Neuronal stem cell (in vitro differentiated cells): Measurements from ENCODE around the gene KIFC3.

ENCODE experiments used
- DNase-seq: peaks from one replicate; pipeline ENCODE4 v3.0.0-alpha.2; 2013; ENCODE audit warnings: low spot score
- H2AFZ ChIP-seq: one replicate; pipeline ENCODE4 v1.6.1; 2013; ENCODE audit warnings: mild to moderate bottlenecking, low read length, inconsistent platforms
- H2AK5ac ChIP-seq: 2 replicates; pipeline ENCODE4 v1.6.1; 2013; ENCODE audit warnings: low read depth, mild to moderate bottlenecking, inconsistent platforms, low read length, moderate library complexity, mixed read lengths
- H2BK120ac ChIP-seq: 2 replicates; pipeline ENCODE4 v1.6.1; 2013; ENCODE audit warnings: low read depth, mild to moderate bottlenecking, inconsistent platforms, low read length, moderate library complexity, mixed read lengths
- H2BK12ac ChIP-seq: one replicate; pipeline ENCODE4 v1.6.1; 2013; ENCODE audit warnings: low read length, inconsistent platforms
- H2BK15ac ChIP-seq: 2 replicates; pipeline ENCODE4 v1.6.1; 2013; ENCODE audit warnings: mild to moderate bottlenecking, low read length, inconsistent platforms, mixed read lengths
- H2BK5ac ChIP-seq: one replicate; pipeline ENCODE4 v1.6.1; 2013; ENCODE audit warnings: inconsistent platforms, mild to moderate bottlenecking, low read length, moderate library complexity
- H3K14ac ChIP-seq: one replicate; pipeline ENCODE4 v1.6.1; 2013; ENCODE audit warnings: low read length, inconsistent platforms
- H3K18ac ChIP-seq: 2 replicates; pipeline ENCODE4 v1.6.1; 2013; ENCODE audit warnings: low read length, inconsistent platforms
- H3K23ac ChIP-seq: 2 replicates; pipeline ENCODE4 v1.6.1; 2013; ENCODE audit warnings: low read depth, mild to moderate bottlenecking, mixed read lengths, low read length, inconsistent platforms; ENCODE audit not compliant: poor library complexity
- H3K27ac ChIP-seq: replicated peaks from 3 replicates; pipeline ENCODE4 v1.5.1; 2013; ENCODE audit warnings: low read length, inconsistent platforms
- H3K27me3 ChIP-seq, 3 experiments: 2 replicates each; pipeline ENCODE4 v1.6.1; 2013; ENCODE audit warnings: low read length in 3 of 3, mild to moderate bottlenecking in 2 of 3, inconsistent platforms in 1 of 3, low read depth in 1 of 3, mixed read lengths in 1 of 3, moderate library complexity in 1 of 3; ENCODE audit not compliant: control insufficient read depth in 3 of 3, insufficient read depth in 3 of 3
- H3K36me3 ChIP-seq, 2 donors: replicated peaks in 1 of 2; 2 replicates each; pipeline ENCODE4 v1.6.1; 2013; ENCODE audit warnings: low read length in 2 of 2; ENCODE audit not compliant: control insufficient read depth in 2 of 2, insufficient read depth in 2 of 2
- H3K4ac ChIP-seq: 2 replicates; pipeline ENCODE4 v1.6.1; 2013; ENCODE audit warnings: inconsistent platforms, mild to moderate bottlenecking, low read length, moderate library complexity
- H3K4me1 ChIP-seq, 2 donors: 1 replicate in 1 of 2; 2 replicates in 1 of 2; pipeline ENCODE4 v1.6.1; 2013; ENCODE audit warnings: low read length in 2 of 2, low read depth in 1 of 2; ENCODE audit not compliant: control insufficient read depth in 2 of 2, insufficient read depth in 1 of 2
- H3K4me2 ChIP-seq: one replicate; pipeline ENCODE4 v1.6.1; 2013; ENCODE audit warnings: mild to moderate bottlenecking, low read length, inconsistent platforms; ENCODE audit not compliant: insufficient read depth, poor library complexity, severe bottlenecking
- H3K4me3 ChIP-seq, 2 donors: 2 replicates each; pipeline ENCODE4 v1.5.1; 2013; ENCODE audit warnings: low read length in 2 of 2, mild to moderate bottlenecking in 2 of 2, inconsistent platforms in 1 of 2, moderate library complexity in 1 of 2
- H3K79me1 ChIP-seq: one replicate; pipeline ENCODE4 v1.6.1; 2013; ENCODE audit warnings: low read depth, mild to moderate bottlenecking, inconsistent platforms, low read length, moderate library complexity
- H3K9ac ChIP-seq: one replicate; pipeline ENCODE4 v1.6.1; 2013; ENCODE audit warnings: mild to moderate bottlenecking, low read depth, low read length, inconsistent platforms; ENCODE audit not compliant: poor library complexity
- H3K9me3 ChIP-seq, 2 donors: replicated peaks in 1 of 2; 2 replicates each; pipeline versions ENCODE3 to v1.6.1; 2013; ENCODE audit warnings: low read length in 2 of 2, mild to moderate bottlenecking in 2 of 2, inconsistent platforms in 1 of 2, low read depth in 1 of 2, mixed read lengths in 1 of 2, moderate library complexity in 1 of 2; ENCODE audit not compliant: control insufficient read depth in 2 of 2, insufficient read depth in 1 of 2
- H4K8ac ChIP-seq: one replicate; pipeline ENCODE4 v1.6.1; 2013; ENCODE audit warnings: low read depth, mild to moderate bottlenecking, inconsistent platforms, low read length, moderate library complexity
- H4K91ac ChIP-seq: one replicate; pipeline ENCODE4 v1.6.1; 2013; ENCODE audit warnings: low read length, low read depth, mild to moderate bottlenecking, inconsistent platforms; ENCODE audit not compliant: poor library complexity
- WGBS, 2 donors: extraction: QIAGEN DNeasy Blood & Tissue Kit; methylation state at CpG; one replicate each; pipeline ENCODE4 v1.1.7; 2013; ENCODE audit warnings: missing lambda C conversion rate in 2 of 2, mixed read lengths in 1 of 2; ENCODE audit not compliant: insufficient read length in 2 of 2, insufficient replicate concordance in 1 of 2; ENCODE audit errors: extremely low coverage in 2 of 2; 5-methylcytosine and 5-hydroxymethylcytosine counted together

KIFC3 gene

GRCh38 chr16:57764341-57765159, 37.7 kb downstream of the KIFC3 start:
- Histone ChIP-seq H3K27me3 (no peaks in the 10 kb centered on the region), H3K4ac (no peak overlapping the region), H3K23ac (peak overlapping the region; percentile 86), H2BK5ac (peak overlapping the region; percentile 42), H2BK15ac (peak overlapping the region; percentile 49), H4K91ac (no peak overlapping the region), H2BK120ac (peak overlapping the region; percentile 43), H2AFZ (no peak overlapping the region), H3K79me1 (no peaks in the 10 kb centered on the region), H3K4me1 (peaks cover 3 to 8% of the 10 kb centered on the region in 2 donors), H3K36me3 (peaks cover 0 to 10% of the 10 kb centered on the region in 2 donors), H3K9ac (peak overlapping the region; percentile 54), H3K9me3 (no peaks in the 10 kb centered on the region), H4K8ac (no peak overlapping the region), H3K14ac (peak overlapping the region; percentile 58), H3K4me2 (no peak overlapping the region), H3K27ac (no peak overlapping the region), H2AK5ac (peak overlapping the region; percentile 92), H3K4me3 (no peak overlapping the region), H3K18ac (peak overlapping the region; percentile 72), H2BK12ac (no peak overlapping the region)
- DNase-seq: no peak
- no CpG with 5 or more reads among the region's 6 CpGs for WGBS, 2 donors

DNA sequence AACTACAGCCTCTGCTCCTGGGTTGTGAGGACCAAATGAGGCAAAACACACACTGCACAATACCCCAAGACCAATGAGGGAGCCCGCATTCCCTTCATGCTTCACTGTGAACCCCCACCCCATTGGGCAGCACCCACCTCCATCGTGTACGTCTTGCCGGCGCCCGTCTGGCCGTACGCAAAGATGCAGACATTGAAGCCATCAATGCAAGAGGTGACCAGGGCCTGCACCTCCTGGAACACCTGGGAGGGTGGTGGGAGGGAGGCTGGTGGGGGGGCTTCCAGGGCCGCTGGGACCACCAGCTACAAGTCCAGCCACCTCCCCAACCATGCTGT, 38.3 kb downstream of the KIFC3 start:
- WGBS, 2 donors: no CpG with 5 or more reads among the region's 9 CpGs

DNA sequence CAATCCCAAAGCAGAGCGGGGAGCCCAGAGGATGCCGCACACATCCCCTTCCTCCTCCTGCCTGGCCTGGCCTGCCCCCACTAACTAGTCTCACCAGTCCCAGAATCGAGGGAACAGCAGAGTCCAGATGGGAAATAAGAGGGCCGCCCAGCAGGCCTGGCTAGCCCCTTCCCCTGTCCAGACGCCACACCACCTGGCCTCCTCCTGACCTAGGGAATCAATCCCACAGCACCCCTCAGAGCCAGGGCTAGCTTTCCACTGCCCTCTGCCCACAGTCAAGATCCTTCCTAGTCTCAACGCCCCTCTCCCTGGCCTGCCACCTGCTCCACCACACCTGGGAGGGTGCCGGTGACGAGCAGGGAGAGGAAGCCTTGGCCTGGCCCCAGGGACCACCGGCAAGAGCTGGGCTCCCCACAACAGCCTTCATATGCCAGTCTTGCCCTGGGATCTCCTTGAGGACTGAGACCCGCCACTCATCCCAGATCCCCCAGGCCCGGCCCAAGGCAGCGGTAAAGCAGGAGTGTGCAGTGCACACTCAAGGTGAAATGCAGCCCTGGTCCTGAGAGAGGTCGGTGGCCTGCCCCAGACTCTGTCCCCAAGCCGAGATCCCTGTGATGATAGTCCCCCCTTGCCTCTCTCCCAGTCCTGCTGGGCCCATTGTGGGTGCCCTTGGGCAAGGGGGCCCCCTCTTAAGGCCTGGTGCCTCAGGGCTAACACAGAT, 38.8 kb downstream of the KIFC3 start:
- H3K9ac ChIP-seq: peak overlapping the region; percentile 72
- H3K9me3 ChIP-seq: no peaks in the 10 kb centered on the region
- no peak overlapping the region for H4K91ac ChIP-seq
- no CpG with 5 or more reads among the region's 14 CpGs for WGBS, 2 donors
- H3K23ac ChIP-seq: peak overlapping the region; percentile 83
- H3K27ac ChIP-seq: no peak overlapping the region
- H3K27me3 ChIP-seq: no peaks in the 10 kb centered on the region
- H2BK15ac ChIP-seq: peak overlapping the region; percentile 86
- H2AFZ ChIP-seq: no peak overlapping the region
- H2AK5ac ChIP-seq: peak overlapping the region; percentile 53
- no peaks in the 10 kb centered on the region for H3K79me1 ChIP-seq
- H2BK120ac ChIP-seq: no peak overlapping the region
- no peak overlapping the region for H4K8ac ChIP-seq
- no peak overlapping the region for H3K14ac ChIP-seq
- H3K4ac ChIP-seq: no peak overlapping the region
- H2BK12ac ChIP-seq: peak overlapping the region; percentile 25
- H3K4me1 ChIP-seq: peaks cover 3 to 8% of the 10 kb centered on the region in 2 donors
- no peak overlapping the region for H3K4me2 ChIP-seq
- H3K18ac ChIP-seq: peak overlapping the region; percentile 72
- peaks cover 0 to 12% of the 10 kb centered on the region in 2 donors for H3K36me3 ChIP-seq
- H3K4me3 ChIP-seq: no peak overlapping the region
- no peak for DNase-seq
- no peak overlapping the region for H2BK5ac ChIP-seq

More for the DNA sequence above, 38.3 kb downstream of the KIFC3 start:
- no peak overlapping the region for H3K27ac ChIP-seq
- no peak overlapping the region for H3K4me3 ChIP-seq
- no peak overlapping the region for H3K9ac ChIP-seq
- H3K4ac ChIP-seq: no peak overlapping the region
- H2BK120ac ChIP-seq: no peak overlapping the region
- H3K36me3 ChIP-seq: peaks cover 0 to 12% of the 10 kb centered on the region in 2 donors
- H2BK15ac ChIP-seq: peak overlapping the region; percentile 49
- H3K4me1 ChIP-seq: peaks cover 3 to 8% of the 10 kb centered on the region in 2 donors
- H3K14ac ChIP-seq: no peak overlapping the region
- DNase-seq: no peak
- H3K27me3 ChIP-seq: no peaks in the 10 kb centered on the region
- H3K9me3 ChIP-seq: no peaks in the 10 kb centered on the region
- H3K18ac ChIP-seq: peak overlapping the region; percentile 70
- H4K8ac ChIP-seq: no peak overlapping the region
- no peak overlapping the region for H3K23ac ChIP-seq
- no peak overlapping the region for H2AFZ ChIP-seq
- H3K79me1 ChIP-seq: no peaks in the 10 kb centered on the region
- H4K91ac ChIP-seq: no peak overlapping the region
- H3K4me2 ChIP-seq: no peak overlapping the region
- H2BK5ac ChIP-seq: peak overlapping the region; percentile 42
- H2BK12ac ChIP-seq: no peak overlapping the region
- peak overlapping the region; percentile 92 for H2AK5ac ChIP-seq

DNA sequence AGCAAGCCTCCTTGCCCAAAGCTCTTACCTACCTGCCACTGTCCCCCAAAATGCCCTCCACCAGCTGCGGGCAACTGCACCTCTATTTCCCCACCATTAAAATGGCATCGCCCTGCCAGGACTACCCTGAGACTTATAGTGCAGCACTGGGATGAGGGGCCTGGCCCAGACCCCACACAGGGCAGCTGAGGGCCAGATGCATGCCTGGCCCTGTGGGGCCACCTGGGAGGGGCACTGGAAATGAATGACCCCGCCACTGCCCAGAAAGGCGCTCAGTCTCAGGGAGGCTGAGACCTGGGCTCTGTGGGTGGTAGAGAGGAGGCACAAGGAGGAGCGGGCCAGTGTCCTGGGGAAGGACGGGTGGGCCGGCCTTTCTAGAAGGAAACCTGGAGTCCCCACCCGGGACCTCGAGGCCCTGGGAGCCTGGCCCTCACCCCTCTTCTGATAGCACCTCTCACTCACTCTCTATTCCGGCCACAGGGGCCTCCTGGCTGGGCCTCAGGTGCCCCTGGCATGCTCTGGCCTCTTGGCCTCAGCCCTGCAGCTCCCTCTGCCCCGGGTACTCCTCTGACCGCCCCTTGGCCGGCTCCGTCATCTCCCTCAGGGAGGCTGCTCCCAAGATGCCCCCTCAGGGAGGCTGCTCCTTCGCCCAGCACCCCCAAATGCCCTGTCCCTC, 39.8 kb downstream of the KIFC3 start:
- Histone ChIP-seq H3K9ac (no peak overlapping the region), H2BK120ac (no peak overlapping the region), H3K4me3 (no peak overlapping the region), H2BK15ac (no peak overlapping the region), H2BK12ac (no peak overlapping the region), H3K27ac (no peak overlapping the region), H3K27me3 (no peaks in the 10 kb centered on the region), H3K9me3 (no peaks in the 10 kb centered on the region), H3K4ac (no peak overlapping the region), H2AFZ (no peak overlapping the region), H4K91ac (no peak overlapping the region), H3K36me3 (peaks cover 2 to 18% of the 10 kb centered on the region in 2 donors), H3K4me2 (no peak overlapping the region), H3K23ac (no peak overlapping the region), H3K14ac (no peak overlapping the region), H3K79me1 (no peaks in the 10 kb centered on the region), H2BK5ac (no peak overlapping the region), H3K4me1 (peaks cover 3 to 8% of the 10 kb centered on the region in 2 donors), H3K18ac (peak overlapping the region; percentile 60), H4K8ac (no peak overlapping the region), H2AK5ac (peak overlapping the region; percentile 32)
- no CpG with 5 or more reads among the region's 15 CpGs for WGBS, 2 donors
- DNase-seq: no peak
